Stimulated activated CD4-positive, alpha-beta T cell treated with anti-CD3 and anti-CD28 coated beads, Interleukin-12 subunit alpha, Interleukin-12 subunit beta, amount 100 ng/mL, for 48 hours (primary cell): ENCODE measurements around the gene LSM5.
A peak's percentile ranks its signal among the peaks of the same experiment; 100 is the strongest.

Source experiments
- DNase-seq, 3 donors: peaks; one replicate each; pipeline ENCODE4 v3.0.0-alpha.2; 2020; ENCODE audit warnings: low read depth in 2 of 3, low spot score in 1 of 3

LSM5 gene

DNA sequence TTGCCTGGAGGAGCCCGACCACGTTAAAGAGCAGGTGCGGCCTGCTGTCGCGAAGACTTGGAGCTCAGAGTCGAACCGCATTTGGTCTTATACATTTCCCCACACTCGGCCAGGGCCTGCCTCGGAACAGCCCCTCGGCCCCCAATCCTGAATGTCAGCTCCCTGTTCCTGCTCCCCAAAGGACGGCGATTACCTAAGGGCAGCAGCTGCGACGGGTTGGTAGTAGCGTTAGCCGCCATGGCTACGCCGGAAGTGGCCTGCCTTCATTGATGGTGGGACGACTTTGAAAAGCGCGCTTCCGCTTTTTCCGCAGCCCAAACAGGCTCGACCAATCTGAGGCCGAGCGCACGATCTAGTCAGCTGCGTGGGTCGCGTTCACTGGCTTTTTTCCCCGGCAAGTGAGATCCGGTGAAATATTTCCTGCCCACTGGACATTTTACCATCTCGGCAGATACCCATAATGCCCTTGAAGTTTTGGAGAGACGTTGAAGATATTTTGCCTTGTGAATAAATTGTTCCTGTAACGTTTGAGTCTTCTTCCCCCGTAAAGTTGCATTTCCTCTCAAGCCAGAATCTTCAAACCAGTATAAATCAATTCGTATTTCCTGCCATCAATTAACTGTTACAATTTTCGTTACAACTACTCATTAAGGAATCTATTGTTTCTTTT lies at the start of gene LSM5:
TSS of gene LSM5 (minus strand) at position 254 of the 670 bp plus-strand sequence. CDS start at position 239, 15 bp downstream.
- peak; percentile 83 to 86 (median 85) for DNase-seq

DNA sequence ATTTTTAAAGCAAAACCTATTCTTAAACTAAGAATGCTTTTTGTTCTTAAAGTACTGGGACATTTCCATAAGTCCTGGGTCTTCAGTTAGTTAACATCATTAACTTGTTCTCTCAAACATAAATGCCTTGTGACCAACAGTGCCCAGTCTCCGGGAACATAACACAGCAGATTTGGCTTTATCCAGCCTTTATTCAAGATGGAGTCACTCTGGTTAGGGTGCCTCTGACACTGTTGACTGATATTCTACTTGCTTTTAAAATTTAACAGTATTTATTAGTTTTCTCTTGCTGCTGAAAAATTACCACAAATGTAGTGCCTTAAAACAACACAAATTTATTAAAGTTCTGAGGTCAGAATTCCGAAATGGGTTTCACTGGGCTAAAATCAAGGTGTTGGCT lies 49.2 kb upstream of the LSM5 start:
- DNase-seq = no peak

- DNase-seq = no peak
Measured at GRCh38 chr7:32537760-32538159, 47.6 kb upstream of the LSM5 start.

DNA sequence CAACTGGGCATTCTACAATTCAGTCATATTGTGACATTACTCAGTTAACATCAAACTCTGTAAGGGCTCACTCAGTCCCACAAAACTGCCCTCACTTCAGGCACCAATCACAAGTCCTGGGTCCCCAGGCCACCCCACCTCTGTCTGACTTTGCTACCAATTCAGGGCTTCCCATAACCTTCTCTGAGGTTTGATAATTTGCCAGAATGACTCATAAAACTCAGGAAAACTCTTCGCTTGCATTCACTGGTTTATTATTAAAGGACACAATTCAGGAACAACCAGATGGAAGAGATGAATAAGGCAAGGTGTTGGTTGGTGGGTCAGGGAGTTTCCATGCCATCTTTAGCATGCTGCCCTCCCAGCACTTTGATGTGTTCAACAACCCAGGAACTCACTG lies 46.4 kb upstream of the LSM5 start:
- DNase-seq = no peak

DNA sequence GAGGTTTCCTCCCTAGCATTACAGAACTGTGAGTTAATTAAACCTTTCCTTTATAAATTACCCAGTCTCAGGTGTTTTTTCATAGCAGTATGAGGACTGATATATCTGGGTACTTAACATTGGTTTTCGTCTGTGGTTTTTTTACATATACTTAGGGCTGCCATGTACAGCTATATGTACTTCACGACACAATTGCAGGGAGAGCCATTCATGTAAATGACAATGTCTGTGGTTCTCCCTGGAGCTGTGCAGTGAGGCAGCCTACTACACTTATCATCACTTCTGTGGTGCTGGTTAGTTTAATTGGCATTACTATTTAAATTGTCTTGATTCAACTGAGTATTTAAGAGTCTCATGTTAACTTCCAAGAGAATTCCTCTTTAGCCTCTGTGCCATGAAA lies 45.8 kb upstream of the LSM5 start:
- DNase-seq = no peak

GRCh38 chr7:32535162-32535702 lies 45.1 kb upstream of the LSM5 start:
- no peak for DNase-seq

DNA sequence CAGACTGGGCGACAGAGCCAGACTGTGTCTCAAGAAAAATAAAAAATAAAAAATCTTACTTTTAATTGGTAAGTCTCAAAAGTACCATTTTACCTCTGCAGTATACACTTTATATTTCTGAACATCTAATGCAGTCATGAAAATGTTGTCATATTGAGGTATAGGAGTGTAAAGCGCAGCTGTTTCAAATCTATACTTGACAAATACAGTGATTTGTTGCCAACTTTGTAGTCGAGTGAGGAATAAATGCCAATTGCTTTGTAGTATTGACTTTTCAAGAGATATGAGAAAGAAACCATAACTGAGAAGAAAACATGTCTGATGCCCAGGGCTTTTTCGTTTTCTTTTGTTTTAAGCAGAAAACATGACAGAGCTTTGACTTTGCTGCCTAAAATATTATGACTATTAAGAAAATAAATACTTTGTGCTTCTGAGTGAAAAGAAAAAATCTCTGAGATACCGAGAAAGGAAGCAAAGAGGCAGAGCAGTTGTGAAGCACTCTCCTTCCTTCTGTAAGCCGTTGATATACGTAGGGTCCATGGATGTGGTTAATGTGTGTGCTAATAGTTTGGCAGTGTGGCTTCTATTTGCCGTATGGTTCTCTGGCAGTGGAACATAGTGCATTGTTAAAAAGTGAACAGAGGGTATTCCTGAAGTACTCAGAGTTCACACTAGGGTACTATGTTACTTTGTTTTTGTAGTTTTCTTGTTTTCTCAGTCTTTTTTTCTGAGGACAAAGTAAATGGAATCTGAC lies 43.3 kb upstream of the LSM5 start:
- DNase-seq = no peak

DNA sequence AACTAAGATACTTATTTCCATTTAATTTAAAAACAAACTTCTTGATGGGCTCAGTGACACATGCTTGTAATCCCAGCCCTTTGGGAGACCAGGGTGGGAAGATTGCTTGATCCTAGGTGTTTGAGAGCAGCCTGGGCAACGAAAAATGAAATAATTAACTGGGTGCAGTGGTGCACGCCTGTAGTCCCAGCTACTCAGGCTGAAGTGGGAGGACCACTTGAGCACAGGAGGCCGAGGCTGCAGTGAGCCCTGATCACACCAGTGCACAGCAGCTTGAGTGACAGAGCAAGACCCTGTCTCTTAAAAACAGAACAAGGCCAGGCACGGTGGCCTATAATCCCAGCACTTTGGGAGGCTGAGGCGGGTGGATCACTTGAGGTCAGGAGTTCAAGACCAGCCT lies 42.5 kb upstream of the LSM5 start:
- no peak for DNase-seq

- DNase-seq = no peak
Measured at GRCh38 chr7:32532086-32532485, 41.9 kb upstream of the LSM5 start.

DNA sequence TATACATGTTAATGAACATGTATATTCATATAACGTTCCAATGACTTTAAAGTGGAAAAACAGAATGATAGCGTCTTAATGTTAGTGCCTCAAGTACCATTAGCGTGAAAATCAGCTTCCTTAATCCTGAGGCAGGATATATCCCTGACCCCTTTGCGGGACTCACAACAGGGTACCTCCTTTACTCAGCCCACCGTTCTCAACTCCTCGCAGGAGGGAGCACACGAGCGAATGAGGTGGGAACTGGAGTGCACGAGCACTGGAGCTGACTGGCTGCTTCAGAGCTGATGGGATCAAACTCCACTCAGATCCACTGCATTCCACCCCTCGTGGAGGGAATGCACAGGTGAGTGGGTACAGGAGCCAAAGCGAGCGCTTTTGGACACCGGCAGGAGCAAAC lies 41.2 kb upstream of the LSM5 start:
- DNase-seq = no peak

DNA sequence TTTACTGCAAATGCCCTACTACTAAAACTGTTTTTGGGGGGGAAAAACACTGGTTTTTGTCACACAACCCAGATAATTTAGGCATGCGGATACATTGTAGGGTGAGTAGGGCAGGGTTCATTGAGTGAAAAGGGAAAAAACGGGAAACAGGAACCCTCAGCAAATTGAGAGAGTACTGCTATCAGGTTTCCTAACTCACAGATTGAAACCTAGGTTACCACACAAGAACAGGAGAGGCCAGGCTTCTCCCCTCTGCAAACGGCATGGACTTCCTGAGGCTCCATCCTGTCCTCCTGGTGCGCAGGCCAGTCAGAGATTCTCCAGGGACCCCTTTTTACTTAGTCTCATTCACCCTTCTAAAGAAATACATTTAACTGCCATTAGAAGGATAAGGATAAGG lies 35.7 kb upstream of the LSM5 start:
- DNase-seq = no peak

- no peak for DNase-seq
Measured at GRCh38 chr7:32524631-32525030, 34.5 kb upstream of the LSM5 start.

- no peak for DNase-seq
Measured at GRCh38 chr7:32522746-32523530, 32.8 kb upstream of the LSM5 start.

DNA sequence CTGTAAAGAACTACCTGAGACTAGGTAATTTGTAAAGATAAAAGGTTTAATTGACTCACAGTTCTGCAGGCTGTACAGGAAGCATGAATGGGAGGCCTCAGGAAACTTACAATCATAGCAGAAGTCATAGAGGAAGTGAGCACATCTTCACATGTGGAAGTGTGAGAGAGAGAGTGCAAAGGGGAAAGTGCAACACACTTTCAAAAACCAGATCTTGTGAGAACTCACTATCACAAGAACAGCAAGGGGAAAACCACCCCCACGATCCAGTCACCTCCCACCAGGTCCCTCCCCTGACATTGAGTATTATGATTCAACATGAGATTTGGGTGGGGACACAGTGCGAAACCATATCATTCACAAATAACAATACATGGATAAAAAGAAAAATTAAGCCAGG lies 29.6 kb upstream of the LSM5 start:
- DNase-seq = no peak

DNA sequence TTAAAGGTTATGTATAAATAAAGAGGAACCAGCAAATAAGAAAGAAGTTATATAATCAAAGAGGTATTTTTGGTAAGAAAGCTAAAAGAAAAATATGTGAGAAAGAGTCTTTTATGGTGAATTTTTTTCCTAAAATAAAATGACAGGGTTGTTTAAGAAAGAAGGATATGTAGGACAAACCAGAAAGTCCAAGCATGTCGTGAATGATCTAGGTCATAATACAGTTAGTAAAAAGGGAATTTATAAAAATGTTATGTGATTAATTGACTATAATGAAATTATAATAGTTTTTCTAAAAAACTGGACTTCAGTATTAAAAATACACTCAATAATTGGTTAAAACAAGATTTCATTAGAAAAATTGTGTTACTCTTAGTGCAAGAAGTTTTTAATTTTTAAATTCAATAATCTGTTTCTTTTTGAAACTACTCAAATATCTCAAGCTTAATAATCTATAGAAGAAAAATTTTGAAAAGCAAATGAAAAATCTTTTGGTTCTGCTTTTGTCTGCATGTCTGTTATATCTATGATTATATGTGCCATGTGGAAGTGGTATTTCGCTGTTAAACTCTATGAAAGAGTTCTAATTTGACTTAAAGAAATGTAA lies 28.5 kb upstream of the LSM5 start:
- no peak for DNase-seq

GRCh38 chr7:32516551-32517100 lies 26.4 kb upstream of the LSM5 start:
- no peak for DNase-seq

GRCh38 chr7:32515890-32516550 lies 25.8 kb upstream of the LSM5 start:
- no peak for DNase-seq

- DNase-seq = no peak
Measured at GRCh38 chr7:32513210-32513609, 23.0 kb upstream of the LSM5 start.

DNA sequence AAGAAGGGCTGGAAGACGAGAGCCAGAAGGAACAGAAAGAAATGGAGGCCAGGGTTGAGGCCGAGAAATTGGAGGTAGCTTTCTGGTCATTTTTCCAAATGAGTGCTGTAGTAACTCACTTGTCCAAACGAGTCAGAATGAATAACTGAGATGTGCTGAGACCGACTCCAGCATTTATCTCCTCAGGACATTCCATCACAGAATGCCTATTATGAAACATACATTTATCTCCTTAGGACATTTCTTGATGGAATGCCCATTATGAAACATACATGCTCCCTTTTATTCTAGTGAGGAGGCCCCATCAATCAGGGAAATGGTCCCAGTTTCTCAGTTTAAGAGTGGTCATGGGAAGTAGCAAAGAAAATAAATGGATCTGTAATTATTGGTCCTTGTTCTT lies 21.6 kb upstream of the LSM5 start:
- no peak for DNase-seq

DNA sequence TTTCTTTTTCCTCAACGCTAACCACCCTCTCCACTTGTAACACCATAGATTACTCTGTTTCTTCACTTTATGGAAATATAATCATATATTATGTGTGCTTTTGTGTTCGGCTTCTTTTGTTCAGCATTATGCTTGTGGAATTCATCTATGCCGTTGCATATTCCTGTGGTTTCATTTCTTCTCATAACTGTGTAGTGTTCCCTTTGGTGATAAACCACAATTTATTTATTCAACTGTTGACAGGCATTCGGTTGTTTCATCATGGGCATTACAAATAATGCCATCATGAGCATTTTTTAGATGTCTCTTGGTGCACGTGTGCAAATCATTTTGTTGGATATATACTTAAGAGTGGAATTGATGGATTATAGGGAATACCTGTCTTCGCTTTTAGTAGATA lies 17.2 kb upstream of the LSM5 start:
- no peak for DNase-seq
